HL-60/S4 treated with retinoic acid at 250 ng/mL for 4 days and 3 days (cell line): ENCODE data around the gene NCLN.
"Not testable (repeated sequence)": the region's sequence is repeated elsewhere in the genome, so short reads cannot be mapped to it uniquely, and the experiment has no call there.

ENCODE experiments used
- in situ Hi-C: fragments of 300-500 bp; cut with MboI; formaldehyde crosslinking; loops from 2 replicates; pipeline ENCODE4 v1.7.0; 2022; ENCODE audit warnings: low sequenced_read_pairs

NCLN gene

DNA sequence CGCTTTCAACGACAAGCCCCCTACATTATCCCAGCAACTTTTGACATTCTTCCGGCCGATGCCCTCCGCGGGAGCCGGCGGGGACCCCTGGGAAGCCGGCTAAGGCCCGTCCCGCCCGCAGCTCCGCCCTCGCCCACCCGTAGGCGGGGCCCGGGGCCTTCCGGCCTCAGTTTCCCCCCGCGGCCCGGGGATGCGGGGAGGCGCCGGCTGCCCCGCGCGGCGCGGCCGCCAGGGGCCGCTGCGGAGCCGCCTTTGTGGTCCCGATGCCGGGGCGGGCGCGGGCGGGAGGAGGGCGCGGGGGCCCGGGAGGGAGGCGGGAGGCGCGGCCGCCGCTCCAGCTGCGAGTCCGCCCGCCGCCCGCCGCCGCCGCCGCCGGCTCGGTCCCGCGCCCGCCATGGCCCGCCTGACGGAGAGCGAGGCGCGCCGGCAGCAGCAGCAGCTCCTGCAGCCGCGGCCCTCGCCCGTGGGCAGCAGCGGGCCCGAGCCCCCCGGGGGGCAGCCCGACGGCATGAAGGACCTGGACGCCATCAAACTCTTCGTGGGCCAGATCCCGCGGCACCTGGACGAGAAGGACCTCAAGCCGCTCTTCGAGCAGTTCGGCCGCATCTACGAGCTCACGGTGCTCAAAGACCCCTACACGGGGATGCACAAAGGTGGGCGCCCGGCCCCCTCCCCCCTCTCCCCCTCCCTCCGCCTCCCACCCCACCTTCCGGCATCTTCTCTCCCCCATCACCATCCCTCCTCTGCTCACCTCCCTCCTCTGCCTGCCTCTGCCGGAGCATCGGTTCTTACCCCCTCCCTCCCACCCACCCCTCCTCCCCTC, 38.8 kb downstream of the NCLN start, which contains the start of gene CELF5:
TSS of gene CELF5 (plus strand) at position 316 of the 823 bp plus-strand sequence. CDS start at position 395, 79 bp downstream.
- in situ Hi-C loops = no loop called here

DNA sequence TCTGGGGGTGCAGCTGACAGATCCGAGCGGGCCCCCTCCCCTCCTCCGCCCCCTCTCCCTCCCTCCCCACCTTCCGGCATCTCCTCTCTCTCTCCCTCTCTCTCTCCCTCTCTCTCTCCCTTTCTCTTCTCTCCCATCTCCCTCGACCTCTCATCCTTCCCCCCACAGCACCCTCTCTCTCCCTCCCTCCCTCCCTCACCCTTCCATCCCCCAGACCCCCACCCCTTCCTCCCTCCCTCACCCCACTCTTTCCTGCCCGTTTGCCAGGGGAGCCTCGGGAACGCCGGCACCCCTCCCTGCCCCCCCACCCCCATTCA, 39.4 kb downstream of the NCLN start:
- in situ Hi-C loops = no loop called here

DNA sequence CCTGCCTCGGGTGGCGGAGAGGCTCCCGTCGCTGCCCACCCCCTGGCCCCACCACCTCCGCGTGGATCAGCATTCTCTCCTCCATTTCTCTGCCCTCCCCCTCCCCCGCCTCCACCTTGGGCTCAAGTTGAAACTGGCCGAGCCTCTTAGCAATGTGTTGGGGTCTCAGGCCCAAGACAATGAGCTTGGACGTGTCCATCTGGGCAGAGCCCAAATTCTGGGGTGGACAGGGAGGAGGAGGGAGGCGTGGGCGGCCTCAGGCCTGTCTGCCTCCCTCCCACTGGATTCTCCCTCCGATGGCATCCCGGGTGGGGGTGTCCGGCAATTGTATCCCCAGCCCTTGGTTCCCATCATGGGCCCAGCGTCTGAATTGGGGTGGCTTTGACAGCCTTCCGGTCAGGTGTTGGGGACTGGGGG, 40.0 kb downstream of the NCLN start:
- in situ Hi-C loops = no loop called here

DNA sequence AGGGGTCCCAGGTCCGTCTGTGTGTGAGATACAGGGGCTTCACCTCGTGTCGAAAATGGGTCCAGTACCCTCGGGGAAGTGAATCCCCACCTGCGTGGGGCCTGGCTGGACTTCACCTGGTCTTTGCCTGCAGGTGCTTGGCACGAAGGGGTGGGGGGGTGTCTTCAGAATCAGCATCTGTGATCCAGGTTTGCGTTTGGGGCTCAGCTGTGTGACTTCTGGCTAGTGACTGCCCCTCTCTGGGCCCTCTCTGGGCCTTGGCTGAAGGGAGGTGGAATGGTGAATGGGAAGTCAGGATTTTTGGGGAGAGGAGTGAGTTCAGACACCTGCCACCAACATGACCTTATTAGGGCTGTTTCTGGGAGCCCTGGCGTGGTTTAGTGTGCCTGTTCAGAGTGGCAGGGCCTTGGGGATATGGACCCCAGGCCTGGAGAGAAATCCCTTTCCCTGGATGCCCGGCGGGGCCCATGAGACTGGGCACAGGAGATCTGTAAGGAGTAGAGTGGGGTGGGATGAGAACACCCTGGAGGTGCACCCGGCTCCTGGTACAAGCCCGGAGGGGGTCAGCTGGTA, 41.4 kb downstream of the NCLN start:
- in situ Hi-C loops = no loop called here

DNA sequence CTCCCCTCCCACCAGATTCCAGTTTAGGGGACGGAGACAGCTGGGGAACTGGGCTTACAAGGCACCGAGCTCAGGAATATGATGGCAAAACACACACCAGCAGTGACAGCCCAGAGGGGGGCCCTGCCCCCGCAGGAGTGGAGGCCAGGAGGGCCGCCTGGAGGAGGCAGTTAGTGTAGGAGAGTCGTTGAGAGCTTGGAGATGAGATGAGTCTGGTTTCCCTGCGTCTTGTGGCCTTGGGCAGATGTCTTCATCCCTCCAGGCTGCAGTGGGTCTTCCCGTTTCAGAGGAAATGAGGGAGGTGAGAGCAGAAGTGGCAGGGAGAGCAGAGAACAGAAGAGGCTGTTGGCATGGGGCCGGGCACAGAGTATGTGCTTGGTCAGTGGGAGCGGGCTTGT, 43.6 kb downstream of the NCLN start:
- in situ Hi-C loops = no loop called here

DNA sequence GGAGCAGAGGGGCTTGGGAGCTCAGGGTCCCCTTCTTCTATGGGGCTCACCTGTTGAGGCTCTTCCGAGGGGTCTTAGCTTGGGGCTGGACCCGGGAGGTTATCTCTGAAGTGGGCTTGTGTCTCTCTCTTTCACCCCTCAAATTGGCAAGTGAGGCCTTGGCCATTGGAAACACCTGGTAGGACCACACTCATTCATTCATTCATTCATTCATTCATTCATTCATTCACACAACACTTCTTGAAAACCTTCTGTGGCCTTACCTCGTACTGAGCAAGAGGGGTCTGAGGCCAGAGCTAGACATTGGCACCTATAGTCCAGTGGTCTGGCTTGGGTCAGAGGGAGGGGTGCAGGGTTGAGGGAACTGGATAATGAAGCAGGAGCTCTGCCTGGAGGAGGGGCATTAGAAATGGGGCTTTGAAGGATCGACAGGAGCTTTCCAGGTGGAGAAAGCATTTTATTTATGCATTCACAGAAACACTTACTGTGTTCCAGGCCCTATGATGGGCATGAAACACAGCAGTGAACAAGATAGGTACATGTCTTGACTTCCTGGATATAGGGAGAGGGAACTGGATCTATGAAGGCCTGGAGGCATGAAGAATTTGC, 44.3 kb downstream of the NCLN start:
- in situ Hi-C loops = no loop called here

DNA sequence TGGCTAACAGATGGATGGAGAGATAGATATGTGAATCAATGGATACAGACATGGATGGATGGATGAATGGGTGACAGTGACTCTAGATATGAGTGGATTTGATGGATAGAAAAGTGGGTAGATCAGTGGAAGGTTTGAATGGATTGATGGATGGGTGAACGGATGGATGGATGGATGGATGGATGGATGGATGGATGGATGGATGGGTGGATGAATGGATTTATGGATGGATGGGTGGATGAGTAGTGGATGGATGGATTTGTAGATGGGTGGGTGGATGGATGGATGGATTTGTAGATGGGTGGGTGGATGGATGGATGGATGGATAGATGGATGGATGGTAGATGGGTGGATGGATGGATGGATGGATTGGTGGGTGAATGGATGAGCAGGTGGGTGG, 45.6 kb downstream of the NCLN start:
- in situ Hi-C loops = no loop called here

DNA sequence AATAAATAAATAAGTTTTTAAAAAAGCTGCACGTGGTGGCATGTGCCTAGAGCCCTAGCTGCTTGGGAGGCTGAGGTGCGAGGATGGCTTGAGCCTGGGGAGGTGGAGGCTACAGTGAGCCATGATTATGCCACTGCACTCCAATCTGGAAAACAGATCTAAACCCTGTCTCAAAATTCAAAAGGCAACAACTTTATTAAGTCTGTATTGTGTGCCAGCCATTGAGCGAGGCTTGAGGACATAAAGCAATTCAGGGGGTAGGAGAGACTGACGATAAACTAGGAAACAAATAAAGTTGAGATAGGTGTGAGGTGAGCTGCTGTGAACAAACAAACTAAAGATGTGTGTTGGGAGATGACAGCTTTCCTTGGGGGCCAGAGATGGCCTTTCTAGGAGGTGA, 47.4 kb downstream of the NCLN start:
- in situ Hi-C loops = no loop called here

DNA sequence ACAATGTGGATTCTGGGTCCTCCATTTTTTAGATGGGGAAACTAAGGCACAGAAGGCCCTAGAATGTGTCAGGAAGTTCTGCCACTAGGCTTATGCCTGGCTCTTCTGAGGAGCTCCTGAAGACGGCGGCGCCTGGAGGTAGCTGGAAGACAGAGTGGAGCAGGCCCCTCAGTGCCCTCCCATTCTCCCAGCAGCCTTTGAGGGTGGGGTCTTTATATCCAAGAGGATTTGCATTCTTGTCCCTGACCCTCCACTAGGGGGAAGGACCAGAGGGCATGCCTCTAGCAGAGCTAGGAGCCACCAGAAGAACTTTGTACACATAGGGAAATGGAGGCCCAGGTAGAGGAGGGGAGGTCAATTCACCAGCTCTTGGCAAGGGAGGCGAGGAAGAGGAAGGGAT, 48.1 kb downstream of the NCLN start:
- in situ Hi-C loops = no loop called here

DNA sequence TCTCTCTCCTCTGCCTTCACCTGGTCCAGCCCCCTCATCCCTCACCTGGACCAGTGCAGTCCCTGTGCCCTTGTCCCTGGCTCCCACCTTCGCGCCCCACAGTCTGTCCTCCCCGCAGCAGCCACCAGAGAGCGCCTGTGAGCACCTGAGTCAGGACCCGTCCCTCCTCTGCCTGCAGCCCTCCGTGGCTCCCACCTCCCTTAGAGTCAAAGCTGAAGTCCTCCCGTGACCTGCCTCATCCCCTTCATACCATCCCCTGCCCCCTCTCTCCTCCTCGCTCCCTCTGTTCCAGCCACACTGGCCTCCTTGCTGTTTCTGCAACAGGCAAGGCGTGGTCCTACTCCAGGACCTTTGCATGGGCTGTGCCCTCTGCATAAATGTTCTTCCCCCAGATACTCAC, 49.1 kb downstream of the NCLN start:
- in situ Hi-C loops = no loop called here

DNA sequence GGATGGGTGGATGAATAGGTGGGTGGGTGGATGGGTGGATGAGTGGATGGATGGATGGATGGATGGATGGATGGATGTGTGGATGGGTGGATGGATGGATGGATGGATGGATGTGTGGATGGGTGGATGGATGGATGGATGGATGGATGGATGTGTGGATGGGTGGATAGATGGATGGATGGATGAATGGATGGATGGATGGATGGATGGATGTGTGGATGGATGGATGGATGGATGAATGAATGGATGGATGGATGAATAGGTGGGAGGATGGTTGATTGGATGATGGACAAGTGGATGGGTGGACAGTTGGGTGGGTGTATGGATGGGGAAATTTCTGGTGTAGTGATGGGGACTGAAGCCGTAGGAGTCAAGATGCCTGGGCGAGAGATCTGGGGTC, 49.9 kb downstream of the NCLN start:
- in situ Hi-C loops = not testable (repeated sequence)

DNA sequence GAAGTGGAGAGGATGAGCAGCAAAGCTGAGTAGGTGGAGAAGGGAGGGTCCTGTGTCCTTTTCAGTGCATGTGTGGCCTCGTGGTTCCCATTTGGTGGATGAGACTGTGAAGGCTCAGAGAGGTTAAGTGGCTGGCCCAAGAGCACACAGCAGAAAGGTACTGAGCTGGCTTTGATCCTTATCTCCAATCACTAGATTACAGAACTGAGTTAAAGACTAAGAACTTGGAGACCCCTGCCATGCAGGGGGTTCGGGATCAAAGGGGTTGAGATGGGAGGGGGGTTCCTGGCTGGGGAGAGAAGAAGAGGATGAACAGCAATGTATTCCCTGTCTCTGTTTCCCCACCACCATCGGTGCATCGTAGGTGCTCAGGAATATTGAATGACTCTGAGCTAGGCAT, 50.5 kb downstream of the NCLN start:
- in situ Hi-C loops = no loop called here

DNA sequence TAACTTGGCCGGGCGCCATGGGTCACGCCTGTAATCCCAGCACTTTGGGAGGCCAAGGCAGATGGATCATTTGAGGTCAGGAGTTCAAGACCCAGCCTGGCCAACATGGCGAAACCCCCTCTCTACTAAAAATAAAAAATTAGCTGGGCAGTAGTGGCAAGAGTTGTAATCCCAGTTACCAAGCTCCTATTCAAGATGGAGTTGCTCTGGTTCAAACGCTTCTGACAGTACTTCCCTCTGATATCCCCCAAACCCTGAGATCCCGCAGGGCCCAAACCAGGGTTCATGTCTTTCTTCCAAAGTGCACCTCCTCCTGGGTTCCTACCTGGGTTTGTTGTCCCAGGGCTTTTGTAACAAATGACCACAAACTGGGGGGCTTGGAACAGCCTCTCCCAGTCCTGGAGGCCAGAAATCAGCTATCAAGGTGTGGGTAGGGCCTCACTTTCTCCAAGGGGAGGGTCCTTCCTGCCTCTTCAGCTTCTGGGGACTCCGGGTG, 52.4 kb downstream of the NCLN start:
- in situ Hi-C loops = no loop called here

DNA sequence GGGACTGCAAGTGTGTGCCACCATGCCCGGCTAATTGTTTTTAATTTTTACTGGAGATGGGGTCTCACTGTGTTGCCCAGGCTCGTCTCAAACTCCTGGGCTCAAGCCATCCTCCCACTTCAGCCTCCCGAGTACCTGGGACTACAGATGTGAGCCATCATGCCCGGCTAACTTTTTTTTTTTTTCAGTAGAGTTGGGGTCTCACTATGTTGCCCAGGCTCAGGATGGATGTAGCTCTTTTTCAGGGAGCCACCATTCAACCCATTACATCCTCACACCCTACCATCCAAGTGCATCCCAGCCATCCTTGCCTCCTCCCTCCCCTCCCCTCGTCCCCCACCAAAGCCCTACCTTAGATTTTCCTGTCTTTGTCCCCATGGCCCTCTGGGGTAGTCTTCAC, 53.6 kb downstream of the NCLN start:
- in situ Hi-C loops = no loop called here

DNA sequence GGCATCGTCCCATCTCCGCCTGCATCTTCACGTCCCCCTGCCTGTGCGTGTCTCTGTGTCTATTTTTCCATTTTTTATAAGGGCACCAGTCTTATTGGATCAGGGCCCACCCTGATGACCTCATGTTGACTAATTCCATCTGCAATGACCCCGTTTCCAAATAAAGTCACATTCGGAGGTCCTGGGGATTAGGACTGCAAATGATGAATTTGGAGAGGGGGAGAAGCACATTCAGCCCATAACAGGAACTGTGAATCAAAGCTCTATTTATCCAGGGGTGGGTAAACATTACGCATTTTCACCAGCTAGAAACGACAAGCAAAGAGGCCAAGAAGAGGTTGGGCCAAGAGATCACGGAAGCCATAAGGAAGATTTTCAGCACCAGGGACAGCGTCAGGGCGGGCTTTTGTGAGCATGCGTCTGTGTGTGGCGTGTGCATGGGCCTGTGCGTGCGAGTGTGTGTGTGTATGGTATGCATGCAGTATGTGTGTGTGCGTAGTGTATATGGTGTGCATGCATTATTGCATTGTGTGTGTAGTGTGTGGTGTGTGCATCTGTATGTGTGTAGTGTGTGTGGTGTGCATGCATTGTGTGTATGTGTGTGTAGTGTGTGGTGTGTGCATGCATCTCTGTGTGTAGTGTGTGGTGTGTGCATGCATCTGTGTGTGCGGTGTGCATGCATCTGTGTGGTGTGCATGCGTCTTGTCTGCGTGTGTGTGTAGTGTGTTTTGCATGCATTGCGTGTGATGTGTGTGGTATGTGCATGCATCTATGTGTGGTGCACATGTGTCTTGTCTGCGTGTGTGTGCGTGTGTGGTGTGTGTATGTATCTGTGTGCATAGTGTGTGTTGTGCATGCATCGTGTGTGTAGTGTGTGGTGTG, 58.3 kb downstream of the NCLN start:
- in situ Hi-C loops = no loop called here

DNA sequence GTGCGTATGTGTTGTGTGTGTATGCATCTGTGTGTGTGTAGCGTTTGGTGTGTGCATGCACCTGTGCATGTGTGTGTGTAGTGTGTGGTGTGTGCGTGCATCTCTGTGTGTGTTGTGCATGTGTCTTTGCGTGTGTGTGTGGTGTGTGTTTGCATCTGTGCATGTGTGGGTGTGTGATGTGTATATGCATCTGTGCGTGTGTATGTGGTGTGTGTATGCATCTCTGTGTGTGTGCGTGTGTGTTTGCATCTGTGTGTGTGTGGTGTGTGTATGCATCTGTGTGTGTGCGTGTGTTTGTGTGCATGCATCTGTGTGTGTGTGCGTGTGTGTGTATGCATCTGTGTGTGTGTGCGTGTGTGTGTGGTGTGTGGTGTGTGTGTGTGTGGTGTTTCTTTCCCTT, 59.3 kb downstream of the NCLN start:
- in situ Hi-C loops = no loop called here

DNA sequence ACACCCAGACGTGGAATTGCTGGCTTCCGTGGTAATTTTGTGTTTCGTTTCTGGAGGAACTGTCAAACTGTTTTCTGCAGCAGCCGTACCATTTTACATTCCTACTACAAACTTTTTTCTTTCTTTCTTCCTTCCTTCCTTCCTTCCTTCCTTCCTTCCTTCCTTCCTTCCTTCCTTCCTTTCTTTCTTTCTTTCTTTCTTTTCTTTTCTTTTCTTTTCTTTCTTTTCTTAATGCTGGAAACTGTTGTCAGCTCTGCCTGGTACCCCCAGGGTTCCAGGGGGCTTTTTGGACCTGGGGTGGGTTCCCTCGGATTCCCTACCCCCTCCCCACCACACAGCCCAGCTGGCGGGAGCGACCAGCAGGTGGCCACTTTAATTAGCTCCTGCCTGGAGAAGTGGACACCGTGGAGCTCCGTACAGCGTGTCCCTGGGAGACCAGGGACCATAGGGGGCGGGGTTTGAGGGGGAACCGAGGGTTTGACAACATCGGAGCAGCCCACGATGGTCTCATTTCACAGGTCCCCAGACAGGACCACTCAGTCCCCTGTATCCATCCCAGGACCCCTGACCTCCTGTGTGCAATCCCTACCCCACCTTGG, 63.1 kb downstream of the NCLN start:
- in situ Hi-C loops = no loop called here

DNA sequence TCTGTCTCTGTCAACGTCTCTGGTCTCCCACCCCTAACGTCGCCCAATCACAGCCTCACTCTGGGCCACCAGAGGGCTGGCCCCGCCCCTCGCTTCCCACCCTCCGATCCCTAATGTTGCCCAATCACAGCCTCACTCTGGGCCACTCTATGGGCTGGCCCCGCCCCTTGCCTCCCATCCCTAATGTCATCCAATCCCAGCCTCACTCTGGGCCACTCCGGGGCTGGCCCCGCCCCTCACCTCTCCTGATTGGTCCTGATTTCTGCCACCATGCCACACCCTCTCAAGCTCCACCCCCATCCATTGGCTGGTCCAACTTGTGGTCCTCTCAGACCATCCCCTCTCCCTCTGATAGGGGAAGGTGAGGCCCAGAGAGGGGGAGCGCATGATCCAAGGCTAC, 63.7 kb downstream of the NCLN start:
- in situ Hi-C loops = no loop called here

DNA sequence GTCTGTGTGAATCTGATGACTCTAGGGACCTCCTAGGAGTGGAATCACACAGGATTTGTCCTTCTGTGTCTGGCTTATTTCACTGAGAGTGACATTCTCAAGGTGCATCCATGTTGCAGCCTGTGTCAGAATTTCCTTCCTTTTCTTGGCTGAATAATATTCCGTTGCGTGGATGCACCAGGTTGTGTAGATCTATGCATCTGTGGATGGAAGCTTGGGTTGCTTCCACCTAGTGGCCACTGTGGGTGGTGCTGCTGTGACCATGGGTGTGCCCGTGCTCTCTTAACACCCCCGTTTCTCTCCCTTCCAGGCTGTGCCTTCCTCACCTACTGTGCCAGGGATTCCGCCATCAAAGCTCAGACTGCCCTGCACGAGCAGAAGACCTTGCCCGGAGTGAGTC, 64.9 kb downstream of the NCLN start:
- in situ Hi-C loops = no loop called here

DNA sequence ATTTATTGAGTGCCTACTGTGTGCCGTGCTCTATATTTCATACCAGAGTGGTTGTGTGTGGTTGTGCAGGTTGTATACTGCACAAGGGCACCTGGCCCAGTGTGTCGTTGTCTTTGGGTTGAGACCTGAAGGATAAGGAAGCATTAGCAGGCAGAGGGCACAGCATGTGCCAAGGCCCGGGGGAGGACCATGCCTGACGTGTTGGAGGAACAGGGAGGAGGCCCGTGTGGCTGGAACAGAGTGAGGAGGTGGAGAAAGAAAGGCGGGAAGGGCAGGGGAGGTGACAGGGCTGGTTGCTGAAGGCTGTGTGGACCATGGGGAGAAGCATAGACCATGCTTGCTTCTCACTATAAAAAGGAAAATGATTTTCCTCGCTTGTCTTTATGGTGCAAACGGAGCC, 65.5 kb downstream of the NCLN start:
- in situ Hi-C loops = no loop called here

DNA sequence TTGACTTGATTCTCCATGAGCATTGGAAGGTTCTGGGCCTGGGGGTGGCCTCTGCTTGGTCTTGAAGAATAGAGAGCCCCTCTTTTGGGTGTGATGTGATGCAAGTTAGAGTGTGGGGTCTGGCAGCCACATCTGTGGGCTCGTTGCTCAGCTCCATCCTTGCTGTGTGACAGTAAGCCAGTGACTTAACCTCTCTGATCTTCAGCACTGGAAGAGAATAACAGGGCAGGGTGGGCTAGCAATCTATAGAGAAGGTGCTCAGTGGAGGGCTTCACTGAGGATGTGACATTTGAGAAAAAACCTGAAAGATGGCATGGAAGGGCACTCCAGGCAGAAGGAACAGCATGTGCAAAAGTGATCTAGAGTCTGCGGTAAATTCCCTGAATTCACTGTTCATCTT, 66.9 kb downstream of the NCLN start:
- in situ Hi-C loops = no loop called here
